TTC549 (cell line): ENCODE measurements around the gene SH3PXD2B.
A peak's percentile ranks its signal among the peaks of the same experiment; 100 is the strongest.
"Not testable (repeated sequence)": the region's sequence is repeated elsewhere in the genome, so short reads cannot be mapped to it uniquely, and the experiment has no call there.

Source experiments
- FAIRE-seq: peaks from 2 replicates; lab custom pipeline; 2012; peaks lifted over from hg19 to GRCh38; lab: Jason Lieb, UNC

SH3PXD2B gene

GRCh38 chr5:172294831-172295230 lies 159.5 kb downstream of the SH3PXD2B start:
- no peak for FAIRE-seq

DNA sequence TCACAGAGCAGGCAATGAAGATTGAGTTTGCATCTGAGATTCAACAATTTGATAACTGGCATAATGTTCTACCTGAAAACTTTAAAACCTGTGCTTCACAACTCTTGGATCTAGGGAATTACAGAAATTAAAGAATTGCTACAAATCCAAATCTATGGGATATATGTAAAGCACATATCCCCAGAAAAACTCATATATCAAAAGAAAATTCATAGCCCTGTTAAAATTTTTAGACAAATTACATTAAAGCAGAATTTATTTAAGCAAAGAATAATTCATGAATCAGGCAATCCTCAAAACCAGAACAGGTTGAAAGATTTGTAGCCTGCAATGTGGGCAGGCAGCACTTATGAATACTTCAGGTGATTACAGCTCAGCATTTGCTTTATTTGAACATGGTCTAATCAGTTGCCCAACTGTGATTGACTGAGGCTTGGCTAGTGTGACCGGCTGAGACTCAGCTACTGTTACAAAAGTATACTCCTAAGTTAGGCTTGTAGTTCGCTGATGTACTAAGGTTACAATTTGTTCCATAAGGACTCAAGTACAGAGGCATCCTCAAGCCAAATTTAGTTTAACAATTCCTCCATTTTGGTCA lies 160.5 kb downstream of the SH3PXD2B start:
- FAIRE-seq, result no peak

DNA sequence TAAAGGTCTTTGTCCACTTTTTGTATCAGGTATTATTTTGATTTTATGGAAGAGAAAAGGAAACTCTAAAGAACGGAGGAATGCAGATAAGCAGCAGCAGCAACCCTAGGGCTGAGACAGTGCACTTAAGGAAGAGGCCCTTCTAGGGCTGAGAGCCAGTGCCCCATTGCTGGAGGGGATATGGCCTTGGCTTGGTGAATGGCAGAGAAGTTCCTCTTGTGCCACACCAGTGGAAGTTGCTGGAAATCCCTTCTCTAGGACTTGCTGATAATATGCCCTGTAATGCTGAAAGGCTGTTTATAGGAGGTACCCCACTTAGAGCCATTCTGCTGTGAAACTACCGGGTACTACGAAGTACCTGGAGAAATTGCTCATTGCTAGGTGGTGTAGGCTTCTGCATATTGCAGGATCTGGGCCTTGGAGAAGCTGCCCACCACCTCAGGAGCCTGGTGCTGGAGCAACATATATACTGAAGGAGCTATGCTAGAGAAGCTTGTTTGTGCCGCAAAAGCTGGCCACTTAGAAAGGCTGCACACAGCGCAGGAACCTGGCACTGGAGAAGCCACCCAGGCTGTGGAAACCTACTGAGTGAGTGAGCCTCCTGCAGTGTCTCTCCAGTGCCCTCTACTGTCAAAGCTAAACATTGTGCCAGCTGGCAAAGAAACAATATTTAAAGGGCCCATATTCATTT lies 161.1 kb downstream of the SH3PXD2B start:
- peak; percentile 38 for FAIRE-seq

- FAIRE-seq, result not testable (repeated sequence)
Measured at GRCh38 chr5:172291837-172292236, 162.5 kb downstream of the SH3PXD2B start.

DNA sequence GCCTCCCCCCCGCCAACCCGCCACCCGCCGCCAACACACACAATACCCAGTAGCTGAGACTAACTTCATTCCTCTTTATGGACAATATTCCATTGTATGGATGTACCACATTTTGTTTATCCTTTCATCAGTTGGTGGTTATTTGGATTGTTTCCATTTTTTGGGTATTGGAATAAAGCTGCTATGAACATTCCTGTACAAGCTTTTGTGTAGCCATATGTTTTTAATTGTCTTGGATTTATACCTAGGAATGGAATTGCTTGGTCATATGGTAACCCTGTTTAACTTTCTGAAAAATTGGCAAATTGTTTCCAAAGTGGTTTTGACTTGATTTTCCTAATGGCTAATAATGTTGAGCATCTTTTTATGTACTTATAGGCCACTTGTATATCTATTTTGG lies 165.9 kb downstream of the SH3PXD2B start:
- no peak for FAIRE-seq

- FAIRE-seq, result not testable (repeated sequence)
Measured at GRCh38 chr5:172287140-172287539, 167.2 kb downstream of the SH3PXD2B start.

DNA sequence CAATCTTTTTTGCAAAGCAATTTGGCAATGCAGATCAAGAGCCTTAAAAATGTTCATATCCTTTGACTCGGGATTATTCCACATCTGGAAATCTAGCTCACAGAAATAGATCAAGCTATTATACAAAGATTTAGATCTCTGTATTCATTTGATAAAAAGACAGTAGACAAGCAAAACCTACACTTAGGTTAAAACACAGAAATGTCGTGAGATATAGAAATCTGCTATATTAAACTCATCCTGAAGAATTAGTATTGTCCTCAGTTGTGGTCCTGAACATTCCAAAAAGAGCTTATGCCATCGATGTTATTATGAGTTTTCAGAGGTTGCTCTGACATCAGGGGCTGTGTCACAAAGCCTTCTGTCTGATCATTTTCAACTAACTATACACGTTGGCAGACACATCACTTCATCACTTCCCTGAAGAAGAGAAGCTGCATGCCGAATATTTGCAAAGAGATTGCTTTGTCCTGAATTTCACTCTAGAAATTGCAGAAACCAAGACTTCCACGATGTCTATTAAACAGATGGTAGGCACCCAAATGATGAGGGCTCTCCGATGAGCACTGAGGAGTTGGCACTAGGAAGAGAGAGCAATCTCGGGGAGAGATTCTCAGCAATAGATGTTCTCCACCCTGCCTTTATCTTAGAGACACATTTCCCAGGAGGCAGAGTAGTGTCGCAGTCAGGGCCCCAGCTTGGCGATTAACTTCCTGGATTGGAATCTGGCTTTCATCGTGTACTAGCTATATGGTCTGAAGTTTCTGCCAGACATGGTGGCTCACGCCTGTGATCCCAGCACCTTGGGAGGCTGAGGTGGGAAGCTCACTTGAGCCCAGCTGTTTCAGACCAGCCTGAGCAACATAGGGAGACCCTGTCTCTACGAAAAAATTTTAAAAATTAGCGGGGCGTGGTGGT lies 168.8 kb downstream of the SH3PXD2B start:
- FAIRE-seq, result no peak

DNA sequence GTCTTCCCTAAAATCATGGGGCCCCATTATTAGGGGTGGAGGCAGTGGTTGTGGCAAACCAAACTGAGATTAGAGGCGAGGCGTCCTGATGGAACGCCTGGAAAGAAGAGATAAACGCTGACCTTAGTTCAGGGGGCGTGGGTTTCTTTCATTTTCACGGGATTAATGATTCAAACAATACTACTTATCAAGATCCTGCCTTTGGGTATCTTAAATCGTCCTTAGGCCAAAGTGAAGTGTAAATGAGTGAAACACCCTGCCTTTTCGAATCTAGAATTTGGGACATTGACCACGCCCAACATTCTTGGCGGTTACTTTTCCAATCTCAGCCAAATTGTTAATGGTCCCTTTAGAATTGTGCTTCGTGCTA lies 169.7 kb downstream of the SH3PXD2B start:
- FAIRE-seq, result no peak

DNA sequence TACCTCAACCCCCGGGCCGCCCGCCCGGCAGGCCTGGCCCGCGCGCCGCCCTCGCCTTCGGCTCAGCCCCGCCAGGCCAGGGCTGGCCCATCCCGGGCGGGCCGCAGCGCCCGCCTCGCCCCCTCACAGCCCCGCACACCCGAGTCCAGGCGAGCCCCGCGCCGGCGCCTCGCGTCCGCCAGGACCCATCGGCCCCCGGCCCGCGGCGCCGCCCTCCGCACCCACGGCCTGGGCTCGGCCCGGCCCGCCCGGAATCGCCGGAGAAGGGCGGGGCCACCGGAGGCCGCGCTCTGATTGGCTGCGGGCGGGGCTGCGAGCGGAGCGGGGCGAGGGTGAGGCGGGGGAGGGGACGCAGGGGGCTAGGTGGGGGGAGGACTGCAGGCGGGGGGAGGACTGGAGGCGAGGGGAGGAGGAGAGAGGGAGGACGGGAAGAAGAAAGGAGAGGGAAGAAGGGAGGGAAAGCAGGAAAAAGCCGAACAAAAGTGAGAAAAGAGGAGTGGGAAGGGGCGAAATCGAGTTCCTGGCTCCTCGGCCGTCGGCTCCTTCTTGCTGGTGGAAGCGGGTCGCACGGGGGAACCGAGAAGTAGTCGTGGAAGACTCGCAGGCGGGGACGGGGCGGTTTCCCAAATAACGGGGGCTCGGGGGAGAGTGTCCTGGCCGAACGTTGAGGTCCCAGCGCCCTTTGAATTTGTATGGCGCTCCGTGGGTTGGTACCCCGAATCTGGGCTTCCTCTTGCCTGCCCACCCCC lies 170.3 kb downstream of the SH3PXD2B start:
- FAIRE-seq, result no peak

DNA sequence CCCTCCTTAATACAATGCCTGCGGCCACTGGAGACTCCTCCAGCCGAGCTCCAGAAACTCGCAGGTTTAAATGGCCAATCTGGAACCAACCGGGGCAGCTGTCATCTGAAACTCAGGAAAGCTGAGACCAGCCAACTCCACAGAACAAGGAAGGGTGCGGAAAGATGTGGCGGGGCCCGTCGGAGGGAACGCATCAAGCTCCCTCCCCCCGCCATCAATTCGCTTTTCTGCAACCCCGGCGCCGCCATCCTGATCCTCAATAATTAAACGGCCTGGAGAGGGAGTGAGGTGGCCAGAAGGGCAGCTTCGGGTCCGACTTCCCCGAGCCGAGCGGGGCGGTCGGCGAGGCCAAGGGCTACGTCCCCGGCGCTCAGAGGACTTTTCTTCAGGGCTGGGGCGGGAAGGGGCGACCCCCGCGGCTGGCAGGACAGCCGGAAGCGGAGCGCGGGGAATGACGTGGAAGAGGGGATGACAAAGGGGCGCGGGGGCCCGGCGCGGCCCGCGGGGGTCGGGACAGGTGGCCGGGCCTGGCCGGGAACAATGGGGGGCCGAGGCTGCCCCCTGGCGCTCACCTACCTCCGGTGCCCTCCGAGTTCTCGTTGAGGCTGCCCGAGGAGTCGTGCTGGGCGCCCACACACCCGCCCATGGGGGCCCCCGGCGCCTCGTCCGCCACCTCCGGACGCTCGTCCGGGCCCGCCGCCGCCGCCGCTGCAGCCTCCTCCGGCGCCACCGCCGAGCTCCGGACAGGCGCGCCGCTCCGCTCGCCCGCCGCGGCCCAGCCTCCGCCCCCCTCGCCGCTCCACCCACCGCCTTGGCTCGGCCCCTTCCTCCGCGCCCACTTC lies 171.1 kb downstream of the SH3PXD2B start, which contains the start of gene UBTD2:
TSS of gene UBTD2 (minus strand) at position 745 of the 842 bp plus-strand sequence. CDS start at position 646, 99 bp downstream.
- FAIRE-seq, result no peak

- no peak for FAIRE-seq
Measured at GRCh38 chr5:172282272-172283019, 171.9 kb downstream of the SH3PXD2B start.

GRCh38 chr5:172281346-172281745 lies 173.0 kb downstream of the SH3PXD2B start:
- FAIRE-seq, result no peak

DNA sequence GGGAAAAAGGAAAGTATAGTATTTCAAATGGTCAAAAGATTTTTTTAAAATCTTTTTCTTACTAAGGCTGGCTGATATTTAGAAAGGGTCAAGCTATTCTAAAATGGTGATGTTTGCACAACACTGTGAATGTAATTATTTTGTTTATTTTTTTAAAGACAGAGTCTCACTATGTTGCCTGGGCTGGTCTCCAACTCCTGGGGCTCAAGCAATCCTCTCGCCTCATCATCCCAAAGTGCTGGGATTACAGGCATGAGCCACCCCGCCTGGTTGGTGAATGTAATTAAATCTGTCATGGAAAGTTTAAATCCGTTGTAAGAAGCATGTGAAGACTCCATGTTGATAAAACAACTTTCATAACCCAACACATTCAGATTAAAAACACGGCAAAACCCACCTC lies 173.4 kb downstream of the SH3PXD2B start:
- no peak for FAIRE-seq

- no peak for FAIRE-seq
Measured at GRCh38 chr5:172280317-172280716, 174.0 kb downstream of the SH3PXD2B start.

DNA sequence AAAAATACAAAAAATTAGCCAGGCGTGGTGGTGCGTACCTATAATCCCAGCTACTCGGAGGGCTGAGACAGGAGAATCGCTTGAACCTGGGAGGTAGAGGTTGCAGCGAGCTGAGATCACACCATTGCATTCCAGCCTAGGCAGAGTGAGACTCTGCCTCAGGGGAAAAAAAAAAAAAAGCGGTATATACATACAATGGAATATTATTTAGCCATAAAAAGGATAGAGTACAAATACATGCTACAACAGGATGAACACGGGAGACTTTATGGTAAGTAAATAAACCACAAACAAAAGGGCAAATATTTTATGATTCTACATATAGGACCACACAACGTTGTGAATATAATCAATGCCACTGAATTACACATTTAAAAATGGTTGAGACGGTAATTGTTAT lies 176.0 kb downstream of the SH3PXD2B start:
- FAIRE-seq, result no peak

DNA sequence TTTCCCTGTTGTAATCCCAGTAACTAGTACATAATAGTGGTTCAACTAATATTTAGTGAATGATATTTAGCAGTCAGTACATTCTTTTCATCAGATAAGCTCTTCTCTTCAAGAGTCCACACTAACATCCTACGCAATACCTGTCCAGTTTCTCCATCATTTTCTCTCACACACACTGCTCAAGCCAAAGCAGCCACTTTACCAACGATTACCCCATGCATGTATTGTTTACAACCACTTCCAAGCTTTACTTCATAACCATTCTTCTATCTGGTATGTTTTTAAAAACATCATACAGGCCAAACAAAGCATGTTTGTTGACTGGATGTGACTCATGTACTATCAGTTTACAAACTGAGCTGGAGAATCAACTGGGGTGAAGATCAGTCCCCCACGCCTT lies 178.1 kb downstream of the SH3PXD2B start:
- no peak for FAIRE-seq
